Gastrocnemius medialis (tissue), 4 donors: ENCODE data around the gene PRKCA.

ENCODE experiments used
- CTCF ChIP-seq, 5 experiments: fragments of 450-650 bp in 3 of 5; fragments of 200-600 bp in 2 of 5; sonication (generic) in 2 of 5; IDR thresholded peaks in 4 of 5; conservative IDR thresholded peaks in 1 of 5; 1 replicate in 4 of 5; 2 replicates in 1 of 5; pipeline ENCODE4 v1.5.1; 2016 to 2019; ENCODE audit warnings: antibody characterized with exemption in 5 of 5, mild to moderate bottlenecking in 3 of 5, moderate library complexity in 3 of 5
- POLR2A ChIP-seq, 2 donors: fragments of 450-650 bp; IDR thresholded peaks; one replicate each; pipeline ENCODE4 v1.6.1; 2017; ENCODE audit warnings: antibody characterized with exemption in 2 of 2, mild to moderate bottlenecking in 2 of 2, moderate library complexity in 2 of 2

- TF ChIP-seq CTCF (IDR thresholded peaks at IDR 0.05 in 4 of 5, conservative IDR thresholded peaks at IDR 0.05 in 1 of 5) (no peak), POLR2A (IDR thresholded peaks at IDR 0.05) (no peak)
Observed at GRCh38 chr17:66753126-66753920, 450.9 kb downstream of the PRKCA start.
